Hematopoietic multipotent progenitor cell treated with erythropoietin and hydrocortisone succinate and interleukin-3 and kit ligand, for 4 days (in vitro differentiated cells): Measurements from ENCODE around the gene ZNF512B.
"Not testable (repeated sequence)": the region's sequence is repeated elsewhere in the genome, so short reads cannot be mapped to it uniquely, and the experiment has no call there.

Experiments
- DNase-seq: peaks from one replicate; pipeline ENCODE4 v3.0.0-alpha.2; 2015

ZNF512B gene

GRCh38 chr20:63929473-63929883 is 40.3 kb downstream of the ZNF512B start:
- DNase-seq = not testable (repeated sequence)

- no peak for DNase-seq
Measured at GRCh38 chr20:63929071-63929470, 40.7 kb downstream of the ZNF512B start.

- no peak for DNase-seq
Measured at GRCh38 chr20:63926298-63926697, 43.4 kb downstream of the ZNF512B start.

GRCh38 chr20:63924241-63924640 is 45.5 kb downstream of the ZNF512B start:
- DNase-seq = peak; percentile 34

- DNase-seq = no peak
Measured at GRCh38 chr20:63923651-63924050, 46.1 kb downstream of the ZNF512B start.

GRCh38 chr20:63920226-63920625 is 49.5 kb downstream of the ZNF512B start:
- DNase-seq = no peak

- no peak for DNase-seq
Measured at GRCh38 chr20:63919130-63919529, 50.6 kb downstream of the ZNF512B start.

GRCh38 chr20:63917811-63918210 is 51.9 kb downstream of the ZNF512B start:
- no peak for DNase-seq

- DNase-seq = peak; percentile 54
Measured at GRCh38 chr20:63916371-63916939, 53.3 kb downstream of the ZNF512B start.

- DNase-seq = no peak
Measured at GRCh38 chr20:63915471-63915870, 54.3 kb downstream of the ZNF512B start.

GRCh38 chr20:63913768-63914167 is 56.0 kb downstream of the ZNF512B start:
- no peak for DNase-seq

- DNase-seq = no peak
Measured at GRCh38 chr20:63911176-63911575, 58.6 kb downstream of the ZNF512B start.

GRCh38 chr20:63908008-63908682 is 61.6 kb downstream of the ZNF512B start:
- DNase-seq = no peak
